Measurements from ENCODE around the gene CALD1.

Gene CALD1

GRCh38 chr7:134829380-134829986 lies 50.0 kb downstream of the CALD1 start:
- DNase-seq, result no peak

- DNase-seq, result no peak
Observed at GRCh38 chr7:134831862-134832261, 52.4 kb downstream of the CALD1 start.

GRCh38 chr7:134832367-134832766 lies 52.9 kb downstream of the CALD1 start:
- DNase-seq, result no peak

GRCh38 chr7:134834689-134835462 lies 55.4 kb downstream of the CALD1 start:
- no peak for DNase-seq

GRCh38 chr7:134835463-134835823 lies 56.0 kb downstream of the CALD1 start:
- no peak for DNase-seq

DNA sequence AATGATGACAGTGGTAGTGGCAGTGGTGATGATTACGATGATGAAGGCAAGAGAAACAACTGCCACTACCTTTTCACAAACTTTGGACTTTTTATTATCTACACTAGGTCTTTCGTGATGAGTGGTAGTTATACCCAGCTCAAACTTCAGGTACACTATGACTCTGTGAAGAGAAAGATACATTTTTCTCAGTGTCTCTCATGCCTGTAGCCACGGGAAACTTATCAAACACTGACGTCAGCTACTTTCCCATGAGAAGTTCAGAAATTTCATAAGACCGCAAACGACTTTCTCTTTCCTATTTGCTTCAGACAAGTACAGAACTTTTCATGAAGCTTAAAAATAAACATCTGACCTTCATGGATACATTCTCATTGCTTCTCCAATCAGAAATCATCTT lies 57.0 kb downstream of the CALD1 start:
- no peak for DNase-seq

DNA sequence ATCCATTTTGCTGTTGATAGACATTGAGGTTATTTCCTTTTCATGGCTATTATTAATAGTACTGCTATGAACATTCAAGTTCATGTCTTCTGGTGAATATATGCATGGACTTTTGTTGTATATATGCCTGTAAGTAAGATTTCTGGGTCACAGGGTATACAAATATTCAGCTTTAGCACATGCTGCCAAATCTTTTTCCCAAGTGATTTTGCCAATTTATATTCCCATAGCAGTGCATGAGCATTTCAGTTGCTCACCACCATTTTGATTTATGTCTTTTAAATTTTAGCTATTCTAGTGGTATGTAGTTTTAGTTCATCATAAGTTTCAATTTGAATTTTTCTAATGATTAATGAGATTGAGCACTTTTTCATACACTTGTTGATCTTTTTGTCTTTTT lies 59.9 kb downstream of the CALD1 start:
- DNase-seq, result no peak

DNA sequence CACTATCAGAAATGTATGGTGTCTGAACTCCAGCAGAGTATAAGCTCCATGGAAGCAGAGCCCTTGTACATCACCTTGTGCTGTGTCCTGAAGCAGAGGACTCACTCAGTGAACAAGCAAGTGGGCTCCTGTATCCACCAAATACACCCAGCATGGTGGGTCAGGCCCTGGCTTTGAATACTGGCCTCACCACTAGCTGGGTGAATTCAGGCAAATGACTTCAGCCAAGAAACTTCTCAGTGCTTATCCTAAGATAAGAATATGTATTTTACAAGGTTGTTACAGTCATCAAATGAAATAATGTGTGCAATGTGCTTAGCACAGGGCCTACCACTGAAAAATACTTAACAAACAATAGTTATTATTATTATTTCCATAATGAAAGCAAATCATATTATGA lies 62.6 kb downstream of the CALD1 start:
- no peak for DNase-seq

DNA sequence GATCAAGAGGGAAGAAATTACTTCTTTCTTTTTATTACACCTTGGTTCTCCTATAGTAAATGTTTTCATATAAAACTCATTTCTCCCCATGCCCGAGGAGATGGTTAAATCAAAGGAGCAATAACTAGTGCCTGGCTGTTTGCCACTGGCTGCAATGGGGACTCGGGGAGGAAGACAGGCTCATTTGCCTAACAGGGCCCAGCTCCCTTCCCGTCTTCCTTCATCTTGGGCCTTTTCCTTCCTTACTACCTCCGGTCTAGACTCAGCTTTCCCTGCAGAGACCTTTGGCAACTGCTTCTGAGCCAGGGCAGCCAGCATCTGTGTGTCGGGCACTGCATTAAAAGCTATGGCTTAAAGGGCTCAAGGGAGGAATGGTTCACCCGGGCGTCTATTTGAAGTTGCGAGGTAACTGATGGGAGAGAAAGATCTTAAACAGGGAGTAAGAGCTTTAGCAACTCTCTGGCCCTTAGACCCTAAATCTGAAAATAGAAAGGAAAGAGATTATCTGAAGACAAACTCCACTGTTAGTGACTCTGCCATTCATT lies 63.5 kb downstream of the CALD1 start:
- DNase-seq, result no peak

- DNase-seq, result no peak
Observed at GRCh38 chr7:134844200-134844599, 64.8 kb downstream of the CALD1 start.

DNA sequence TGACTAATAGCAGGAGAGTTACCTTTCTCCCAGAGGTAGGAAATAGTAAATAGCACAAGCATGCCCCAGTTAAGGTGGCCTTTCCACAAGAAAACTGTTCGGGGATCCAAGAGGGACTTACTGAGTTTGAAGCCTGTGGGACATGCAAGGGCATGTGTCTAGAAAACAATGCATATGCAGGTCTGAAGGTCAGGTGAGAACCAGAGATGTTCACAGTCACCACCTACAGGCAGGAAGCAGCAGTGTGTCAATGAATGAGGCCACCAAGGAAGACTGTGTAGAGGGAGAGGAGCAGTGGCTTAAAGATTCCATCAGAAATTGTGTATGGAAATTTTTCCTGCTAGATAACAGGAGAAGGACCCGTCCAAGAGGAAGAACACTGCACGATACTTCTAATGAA lies 66.0 kb downstream of the CALD1 start:
- no peak for DNase-seq

- no peak for DNase-seq
Observed at GRCh38 chr7:134847851-134848588, 68.6 kb downstream of the CALD1 start.

DNA sequence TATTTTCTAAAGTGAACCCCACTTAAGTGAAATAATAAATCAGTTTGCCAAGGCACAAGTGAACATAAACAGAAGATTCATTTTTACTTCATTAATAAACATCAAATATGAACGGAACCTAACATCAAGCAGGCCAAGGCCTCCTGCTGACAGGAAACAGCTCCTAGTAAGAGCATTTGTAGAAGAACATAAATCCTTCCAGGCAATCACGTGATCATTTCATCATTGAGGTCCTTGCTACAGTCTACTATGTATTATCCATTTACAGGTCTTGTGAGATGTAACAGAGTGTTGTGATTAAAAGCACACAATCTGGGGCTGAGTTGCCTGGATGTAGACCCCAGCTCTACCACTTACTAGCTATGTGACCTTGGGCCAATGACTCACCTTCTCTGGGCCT lies 70.6 kb downstream of the CALD1 start:
- DNase-seq, result no peak

DNA sequence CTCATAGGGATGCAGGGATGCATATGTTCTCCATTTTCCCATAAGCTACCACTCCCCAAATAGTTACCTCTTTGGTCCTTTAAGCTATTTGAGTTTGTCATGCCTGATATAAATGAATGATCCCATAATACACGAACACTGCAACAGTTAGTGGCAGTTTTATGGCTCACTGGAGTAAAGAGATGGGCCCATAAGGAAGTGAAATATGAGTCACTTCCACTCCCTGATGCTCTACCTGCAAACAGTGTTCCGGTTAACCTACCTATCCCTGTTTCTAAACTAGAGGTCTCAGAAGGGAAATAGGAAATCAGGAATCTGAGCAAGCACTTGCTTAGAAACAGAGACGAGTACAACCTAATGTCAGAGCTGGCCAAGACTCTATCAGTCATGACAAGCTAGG lies 71.7 kb downstream of the CALD1 start:
- no peak for DNase-seq

DNA sequence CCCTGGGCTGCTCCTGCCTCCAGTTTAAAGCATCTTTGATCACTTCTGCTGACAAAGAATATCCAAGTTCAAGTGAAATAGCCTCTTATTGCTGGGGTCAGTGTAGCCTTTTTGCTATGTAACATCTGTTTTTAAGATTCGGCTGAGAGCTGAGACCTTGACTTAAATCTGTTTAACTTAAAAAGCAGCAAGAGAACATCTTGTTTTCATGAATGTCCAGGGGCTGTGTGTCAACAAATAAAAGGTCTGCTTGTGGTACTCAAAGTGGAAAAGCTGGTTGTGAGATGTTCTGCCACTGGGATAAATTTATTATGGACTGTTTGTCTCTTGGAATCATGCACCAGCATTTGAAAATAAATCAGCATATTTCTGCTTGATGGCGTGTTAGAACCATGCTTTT lies 73.2 kb downstream of the CALD1 start:
- no peak for DNase-seq

DNA sequence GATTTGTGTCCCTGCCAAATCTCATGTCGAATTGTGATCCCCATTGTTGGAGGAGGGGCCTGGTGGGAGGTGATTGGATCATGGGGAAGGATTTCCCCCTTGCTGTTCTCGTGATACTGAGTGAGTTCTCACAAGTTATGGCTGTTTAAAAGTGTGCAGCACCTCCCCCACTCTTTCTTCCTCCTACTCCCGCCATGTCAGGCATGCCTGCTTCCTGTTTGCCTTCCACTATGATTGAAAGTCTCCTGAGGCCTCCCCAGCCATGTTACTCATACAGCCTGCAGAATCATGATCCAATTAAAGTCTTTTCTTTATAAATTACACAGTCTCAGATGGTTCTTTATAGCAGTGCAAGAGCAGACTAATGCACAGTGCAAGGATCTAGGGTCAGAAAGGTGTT lies 75.4 kb downstream of the CALD1 start:
- DNase-seq, result no peak

GRCh38 chr7:134855442-134855841 lies 76.0 kb downstream of the CALD1 start:
- DNase-seq, result no peak

DNA sequence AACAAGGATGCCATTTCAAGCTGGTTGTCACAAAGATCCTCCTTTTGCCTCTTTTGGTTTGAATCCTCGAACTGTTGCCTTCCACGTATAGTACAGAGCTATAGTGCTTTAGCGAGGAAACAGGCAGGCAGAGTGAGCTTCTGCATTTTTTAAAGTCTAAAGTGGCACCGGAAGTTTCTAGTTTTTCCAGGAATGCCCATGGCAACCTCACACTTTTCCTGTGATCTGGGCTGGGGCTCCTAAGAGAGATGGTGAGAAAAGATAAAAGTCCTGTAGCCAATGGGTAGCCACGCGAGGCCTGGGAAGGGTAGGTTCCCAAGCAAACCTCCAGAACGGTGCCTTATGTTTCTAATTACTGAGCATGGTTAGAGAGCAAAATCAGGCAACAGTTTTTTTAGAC lies 76.7 kb downstream of the CALD1 start:
- no peak for DNase-seq

- DNase-seq, result no peak
Observed at GRCh38 chr7:134856691-134857090, 77.3 kb downstream of the CALD1 start.

GRCh38 chr7:134857958-134858357 lies 78.5 kb downstream of the CALD1 start:
- no peak for DNase-seq

- DNase-seq, result no peak
Observed at GRCh38 chr7:134859783-134860182, 80.3 kb downstream of the CALD1 start.

DNA sequence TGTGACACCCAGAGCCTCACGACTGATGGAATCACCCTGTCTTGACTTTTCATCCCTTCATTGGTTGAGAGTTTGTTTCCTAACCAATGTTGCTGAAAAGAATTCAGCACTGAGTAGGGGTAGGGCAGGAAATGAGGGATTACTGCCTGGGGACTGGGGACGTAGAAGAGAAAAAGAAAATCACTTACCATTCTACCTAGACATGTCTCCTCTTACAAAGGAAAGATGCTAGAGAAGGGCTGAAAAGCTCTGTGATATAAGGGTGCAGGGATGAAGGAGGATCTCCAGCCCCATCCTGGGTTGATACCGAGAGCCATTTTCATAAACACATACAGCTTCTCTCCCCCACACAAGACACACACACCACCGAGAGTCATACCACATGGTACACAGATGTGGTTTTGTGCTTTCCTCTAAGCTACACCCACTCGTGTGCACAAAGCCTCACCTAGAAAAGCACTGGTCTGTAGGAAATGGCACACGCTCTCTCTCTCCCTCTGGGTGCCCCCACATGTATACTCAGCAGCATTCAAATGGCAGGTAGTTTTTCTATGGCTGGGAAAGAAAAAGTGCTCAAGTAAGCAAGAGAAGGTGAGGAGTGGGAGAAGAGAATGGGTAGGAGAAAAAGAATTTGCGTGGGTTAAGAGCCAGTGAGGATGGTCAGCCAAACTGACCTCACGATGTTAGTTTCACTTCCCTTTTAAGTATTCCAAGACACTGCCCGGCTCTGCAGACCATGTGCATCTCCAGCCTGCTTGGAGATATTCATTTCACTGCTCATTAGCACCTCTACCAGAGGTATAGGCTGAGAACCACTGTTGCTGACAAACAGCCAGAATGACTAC lies 85.8 kb downstream of the CALD1 start:
- DNase-seq, result no peak

- DNase-seq, result no peak
Observed at GRCh38 chr7:134866617-134867016, 87.2 kb downstream of the CALD1 start.

Measured in activated CD4-positive, CD25-positive, alpha-beta regulatory T cell treated with anti-CD3 and anti-CD28 coated beads, Interleukin-2, amount 50 U/mL, for 72 hours (primary cell).